ENCODE measurements around the gene SPHK1.

SPHK1 gene

GRCh38 chr17:76384987-76385891, 830 bp downstream of the SPHK1 start:
- DNase-seq = peak; percentile 81

- peak; percentile 95 for DNase-seq
These were observed 1.7 kb downstream of the SPHK1 start for GRCh38 chr17:76385892-76386786.

- DNase-seq = no peak
These were observed 2.8 kb downstream of the SPHK1 start for GRCh38 chr17:76386966-76387765.

GRCh38 chr17:76388966-76389888, 4.8 kb downstream of the SPHK1 start:
- DNase-seq = no peak

GRCh38 chr17:76390003-76390421, 5.6 kb downstream of the SPHK1 start:
- DNase-seq = no peak

- DNase-seq = no peak
These were observed 6.8 kb downstream of the SPHK1 start for GRCh38 chr17:76391200-76391715.

- no peak for DNase-seq
These were observed 9.8 kb downstream of the SPHK1 start for GRCh38 chr17:76394166-76394565.

- DNase-seq = no peak
These were observed 11.6 kb downstream of the SPHK1 start for GRCh38 chr17:76395980-76396379.

- no peak for DNase-seq
These were observed 12.8 kb downstream of the SPHK1 start for GRCh38 chr17:76397184-76397583.

GRCh38 chr17:76397687-76398522, 13.5 kb downstream of the SPHK1 start:
- peak; percentile 90 for DNase-seq

- no peak for DNase-seq
These were observed 14.2 kb downstream of the SPHK1 start for GRCh38 chr17:76398523-76399174.

GRCh38 chr17:76399175-76400172, 15.1 kb downstream of the SPHK1 start:
- no peak for DNase-seq

- DNase-seq = no peak
These were observed 18.3 kb downstream of the SPHK1 start for GRCh38 chr17:76402711-76403110.

- DNase-seq = no peak
These were observed 19.8 kb downstream of the SPHK1 start for GRCh38 chr17:76404256-76404655.

- no peak for DNase-seq
These were observed 20.7 kb downstream of the SPHK1 start for GRCh38 chr17:76404976-76405563.

- no peak for DNase-seq
These were observed 21.2 kb downstream of the SPHK1 start for GRCh38 chr17:76405607-76405966.

- peak; percentile 85 for DNase-seq
These were observed 21.7 kb downstream of the SPHK1 start for GRCh38 chr17:76405967-76406647.

- no peak for DNase-seq
These were observed 23.1 kb downstream of the SPHK1 start for GRCh38 chr17:76407509-76407908.
